ENCODE data around the gene MACROD2.

DNA sequence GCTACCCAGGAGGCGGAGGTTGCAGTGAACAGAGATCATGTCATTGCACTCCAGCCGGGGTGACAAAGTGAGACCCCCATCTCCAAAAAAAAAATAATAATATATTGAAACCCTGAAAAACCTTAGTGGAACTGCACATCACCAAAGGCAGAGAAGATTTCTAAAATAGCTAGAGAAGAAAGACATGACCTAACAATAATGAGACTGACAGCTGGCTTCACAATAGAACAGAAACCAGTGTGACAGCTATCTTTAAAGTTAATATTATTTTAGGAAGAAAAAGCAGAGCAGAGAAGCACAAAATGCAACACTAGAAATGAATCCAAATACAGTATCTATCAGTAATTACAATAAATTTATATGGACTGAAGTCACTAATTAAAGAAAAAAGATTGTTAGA is 409.2 kb downstream of the MACROD2 start:
- TF ChIP-seq POLR2A (IDR thresholded peaks at IDR 0.05; ENCODE audit: low read length) (no peak), MAFK (IDR thresholded peaks at IDR 0.05; ENCODE audit: partially characterized antibody) (no peak), REST (IDR thresholded peaks at IDR 0.05) (no peak), EP300 (IDR thresholded peaks at IDR 0.05) (no peak), RCOR1 (IDR thresholded peaks at IDR 0.05; ENCODE audit: low read depth, low read length) (no peak)
- TF ChIP-seq, protein P1, sequence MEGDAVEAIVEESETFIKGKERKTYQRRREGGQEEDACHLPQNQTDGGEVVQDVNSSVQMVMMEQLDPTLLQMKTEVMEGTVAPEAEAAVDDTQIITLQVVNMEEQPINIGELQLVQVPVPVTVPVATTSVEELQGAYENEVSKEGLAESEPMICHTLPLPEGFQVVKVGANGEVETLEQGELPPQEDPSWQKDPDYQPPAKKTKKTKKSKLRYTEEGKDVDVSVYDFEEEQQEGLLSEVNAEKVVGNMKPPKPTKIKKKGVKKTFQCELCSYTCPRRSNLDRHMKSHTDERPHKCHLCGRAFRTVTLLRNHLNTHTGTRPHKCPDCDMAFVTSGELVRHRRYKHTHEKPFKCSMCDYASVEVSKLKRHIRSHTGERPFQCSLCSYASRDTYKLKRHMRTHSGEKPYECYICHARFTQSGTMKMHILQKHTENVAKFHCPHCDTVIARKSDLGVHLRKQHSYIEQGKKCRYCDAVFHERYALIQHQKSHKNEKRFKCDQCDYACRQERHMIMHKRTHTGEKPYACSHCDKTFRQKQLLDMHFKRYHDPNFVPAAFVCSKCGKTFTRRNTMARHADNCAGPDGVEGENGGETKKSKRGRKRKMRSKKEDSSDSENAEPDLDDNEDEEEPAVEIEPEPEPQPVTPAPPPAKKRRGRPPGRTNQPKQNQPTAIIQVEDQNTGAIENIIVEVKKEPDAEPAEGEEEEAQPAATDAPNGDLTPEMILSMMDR (IDR thresholded peaks at IDR 0.05), result no peak

Measured in A549 (cell line).